GM19328 (cell line): Measurements from ENCODE around the gene BBOF1.
A peak's percentile ranks its signal among the peaks of the same experiment; 100 is the strongest.

Experiments used
- ATAC-seq: cut with Tn5 transposase; IDR thresholded peaks from one replicate; pipeline ENCODE4 v1.9.1; 2021; ENCODE audit warnings: mild to moderate bottlenecking, moderate library complexity; ENCODE audit not compliant: unreplicated experiment

The BBOF1 gene

DNA sequence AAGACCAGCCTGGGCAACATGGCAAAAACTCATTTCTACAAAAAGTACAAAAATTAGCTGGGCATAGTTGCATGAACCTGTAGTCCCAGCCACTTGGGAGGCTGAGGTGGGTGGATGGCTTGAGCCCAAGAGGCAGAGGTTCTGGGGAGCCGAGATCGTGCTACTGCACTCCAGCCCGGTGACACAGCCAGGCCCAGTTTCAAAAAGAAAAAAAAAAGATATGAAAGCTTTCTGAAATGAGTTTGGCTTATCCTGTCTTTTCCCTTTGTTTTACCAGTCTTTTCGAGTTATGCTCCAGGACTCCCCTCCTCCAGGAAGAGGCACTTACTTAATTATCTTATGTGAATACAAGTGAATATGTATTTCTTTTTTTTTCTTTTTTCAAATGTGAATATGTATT is 3.2 kb downstream of the BBOF1 start:
- no peak for ATAC-seq

- no peak for ATAC-seq
These were observed 10.0 kb downstream of the BBOF1 start for GRCh38 chr14:74029136-74029535.

GRCh38 chr14:74034572-74034971 is 15.4 kb downstream of the BBOF1 start:
- ATAC-seq, result no peak

DNA sequence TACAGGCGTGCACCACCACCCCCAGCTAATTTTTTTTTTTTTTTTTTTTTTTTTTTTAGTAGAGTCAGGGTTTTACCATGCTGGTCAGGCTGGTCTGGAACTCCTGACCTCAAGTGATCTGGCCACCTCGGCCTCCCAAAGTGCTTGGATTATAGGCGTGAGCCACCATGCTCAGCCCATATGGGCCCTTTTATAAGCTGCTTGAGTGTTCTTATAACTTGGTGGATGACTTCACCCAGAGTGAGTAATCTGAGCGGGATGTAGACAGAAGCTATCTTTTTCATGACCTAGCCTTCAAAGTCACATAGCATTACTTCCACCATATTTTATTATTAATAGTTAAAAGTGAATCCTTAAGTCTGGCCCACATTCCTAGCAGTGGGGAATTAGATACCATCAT is 16.4 kb downstream of the BBOF1 start:
- no peak for ATAC-seq

GRCh38 chr14:74038020-74038859 is 19.1 kb downstream of the BBOF1 start:
- no peak for ATAC-seq

DNA sequence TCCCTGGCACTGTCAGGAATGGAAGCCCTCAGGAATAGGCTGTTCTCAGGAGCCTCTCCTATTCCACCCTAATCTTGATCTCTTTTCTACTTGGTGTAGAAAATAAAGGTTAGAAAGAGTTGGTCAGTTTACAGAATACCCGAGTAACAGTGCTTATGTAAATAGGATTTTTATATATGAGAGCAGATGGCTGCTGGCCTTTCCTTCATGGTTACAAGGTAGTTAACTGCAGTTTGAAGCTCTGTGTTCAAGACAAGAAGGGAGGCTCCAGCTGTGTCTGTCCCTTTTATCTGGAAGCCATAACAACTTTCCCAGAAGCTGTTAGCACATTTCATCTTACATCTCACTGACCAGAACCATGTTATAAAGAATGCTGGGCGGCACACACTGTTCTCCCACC is 23.1 kb downstream of the BBOF1 start:
- no peak for ATAC-seq

GRCh38 chr14:74045522-74045921 is 26.4 kb downstream of the BBOF1 start:
- no peak for ATAC-seq

- no peak for ATAC-seq
These were observed 29.1 kb downstream of the BBOF1 start for GRCh38 chr14:74048281-74048680.

- no peak for ATAC-seq
These were observed 30.8 kb downstream of the BBOF1 start for GRCh38 chr14:74049876-74050495.

- ATAC-seq, result no peak
These were observed 43.6 kb downstream of the BBOF1 start for GRCh38 chr14:74062809-74063150.

DNA sequence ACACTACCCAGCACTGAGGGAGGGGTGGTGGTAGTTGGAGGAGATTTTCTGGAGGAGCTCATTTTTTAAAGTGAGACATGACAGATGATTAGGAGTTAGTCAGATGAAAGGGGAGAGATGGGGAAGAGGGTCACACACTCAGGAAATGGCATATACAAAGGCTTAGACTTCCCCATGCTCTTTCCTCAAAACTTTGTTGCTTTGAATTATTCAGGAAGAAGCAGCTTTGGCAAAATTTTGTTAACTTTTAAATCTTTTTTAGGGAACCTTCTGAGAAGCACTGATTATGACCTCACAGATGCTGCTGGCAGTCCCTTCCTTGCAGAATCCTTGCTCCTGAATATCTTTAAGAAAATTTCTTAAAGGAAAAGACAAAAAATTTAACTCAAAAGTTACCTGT is 45.3 kb downstream of the BBOF1 start:
- no peak for ATAC-seq

DNA sequence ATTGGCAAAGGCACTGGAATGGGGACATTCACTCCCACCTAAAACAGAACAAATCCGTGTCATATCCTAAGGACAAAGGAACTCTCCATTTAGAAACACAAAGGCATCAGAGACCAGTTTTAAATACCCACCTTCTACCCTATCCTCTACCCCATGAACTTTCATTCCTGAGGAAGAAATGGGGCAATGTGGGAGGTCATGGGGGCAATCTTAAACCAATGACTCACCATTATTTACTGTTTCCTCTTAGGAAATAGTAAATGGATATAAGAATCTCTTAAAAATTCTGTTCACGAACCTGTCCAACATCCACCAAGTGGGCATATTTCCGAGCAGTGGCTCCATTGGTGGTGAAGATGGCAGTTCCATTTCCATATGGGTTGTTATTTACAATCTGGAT is 45.7 kb downstream of the BBOF1 start:
- ATAC-seq, result no peak

DNA sequence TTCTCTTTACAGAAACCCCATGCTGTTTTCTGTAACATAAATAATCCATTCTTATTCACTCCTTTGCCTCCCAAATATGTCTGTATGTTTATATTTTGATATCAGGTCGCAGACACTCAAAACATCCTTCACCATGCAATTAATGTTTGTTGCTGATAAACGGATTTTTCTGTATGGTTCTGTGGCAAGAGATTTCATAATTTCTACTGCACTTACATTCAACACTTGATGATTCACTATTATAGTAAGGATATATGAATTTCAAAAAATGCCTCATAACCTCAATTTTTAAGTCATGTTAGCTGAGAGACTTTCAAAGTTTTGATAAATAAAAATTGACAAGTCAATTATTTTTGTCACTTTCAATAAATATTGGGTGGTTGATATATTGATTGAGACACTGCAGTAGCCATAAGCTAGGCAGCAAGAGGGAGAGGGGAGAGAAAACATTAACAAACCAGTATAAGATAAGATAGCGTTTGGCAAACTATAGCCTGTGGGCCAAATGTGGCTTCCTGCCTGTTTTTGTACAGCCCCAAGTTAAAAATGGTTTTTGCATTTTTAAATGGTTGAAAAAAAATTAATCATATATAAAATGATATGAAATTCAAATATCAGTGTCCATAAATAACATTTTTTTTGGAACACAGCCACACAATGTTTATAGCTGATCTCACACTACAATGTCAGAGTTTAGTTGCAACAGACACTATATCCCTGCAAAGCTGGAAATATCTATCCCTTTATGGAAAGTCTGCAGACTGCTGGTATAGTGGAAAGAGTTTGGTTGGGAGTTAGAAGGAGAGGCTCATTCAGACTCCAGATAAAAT is 46.8 kb downstream of the BBOF1 start:
- ATAC-seq, result no peak

- no peak for ATAC-seq
These were observed 58.3 kb downstream of the BBOF1 start for GRCh38 chr14:74077401-74077800.

- no peak for ATAC-seq
These were observed 61.8 kb downstream of the BBOF1 start for GRCh38 chr14:74080820-74081460.

DNA sequence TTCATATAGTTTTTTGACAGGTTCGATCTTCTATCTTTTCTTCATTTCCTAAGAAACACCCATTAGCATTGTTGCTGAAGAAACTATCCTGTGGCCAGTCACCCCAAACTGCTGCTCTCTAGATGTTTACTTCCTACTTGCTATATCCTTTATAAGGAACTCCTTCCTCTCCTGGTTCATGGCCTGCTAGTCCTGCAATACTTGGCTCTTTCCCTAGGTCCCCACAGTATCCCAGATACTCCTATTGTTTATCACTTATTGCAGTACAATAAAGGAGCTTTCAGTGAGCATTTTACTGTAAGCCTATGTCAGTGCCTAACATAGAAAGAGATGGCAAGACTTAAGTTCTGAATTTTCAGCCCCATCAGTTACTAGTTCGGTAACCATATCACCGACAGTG is 62.3 kb downstream of the BBOF1 start:
- ATAC-seq, result no peak

DNA sequence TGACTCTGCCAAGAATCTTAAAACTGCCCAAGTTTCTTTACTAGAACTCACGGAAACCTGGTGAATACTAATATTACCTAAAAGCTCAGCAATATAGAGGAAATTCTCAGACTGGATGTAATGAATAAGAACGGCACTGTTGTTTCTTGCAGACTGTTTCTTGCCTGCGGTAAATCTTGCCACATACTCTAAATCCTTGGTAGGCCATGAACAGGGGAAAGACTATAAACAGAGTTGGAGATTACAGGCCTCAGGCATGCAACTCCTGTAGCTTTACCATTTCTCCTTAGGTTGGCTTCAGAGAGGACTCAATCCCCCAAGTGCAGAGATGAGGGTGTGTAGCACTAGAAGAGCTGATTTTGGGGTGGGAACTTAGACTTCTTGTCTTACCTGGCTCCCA is 64.0 kb downstream of the BBOF1 start:
- no peak for ATAC-seq

DNA sequence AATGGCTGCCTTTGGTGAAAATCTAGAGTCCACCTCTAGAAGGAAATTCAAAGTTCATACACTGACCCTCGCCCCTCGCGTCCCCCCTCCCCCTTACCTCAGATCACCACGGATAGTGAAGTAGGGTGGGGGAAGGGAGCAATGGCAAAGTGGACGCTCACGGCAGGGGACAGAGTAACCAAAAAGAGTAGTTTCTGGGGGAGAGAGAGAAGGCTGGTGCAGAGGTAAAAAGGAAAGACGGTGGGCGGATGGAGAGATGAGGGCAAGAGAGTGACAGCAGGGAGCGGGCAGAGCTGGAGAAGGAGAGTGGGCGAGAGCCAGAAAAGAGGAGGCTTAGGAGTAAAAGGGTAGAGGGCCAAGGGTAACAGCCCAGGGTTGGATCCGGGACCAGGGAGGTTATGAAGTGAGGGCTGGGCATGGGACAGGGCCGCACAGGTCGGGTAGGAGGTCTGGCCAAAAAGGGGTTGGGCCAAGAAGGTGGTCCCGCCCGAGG is 64.7 kb downstream of the BBOF1 start:
- ATAC-seq, result peak; percentile 7

GRCh38 chr14:74084277-74085046 is 65.3 kb downstream of the BBOF1 start, which contains the start of the genes ALDH6A1 and LIN52:
TSS of gene ALDH6A1 (minus strand) at chr14:74084453. CDS start at chr14:74084394, 59 bp downstream.
TSS of gene LIN52 (plus strand) at chr14:74084956. CDS start at chr14:74084975, 19 bp downstream.
- peak; percentile 91 for ATAC-seq

DNA sequence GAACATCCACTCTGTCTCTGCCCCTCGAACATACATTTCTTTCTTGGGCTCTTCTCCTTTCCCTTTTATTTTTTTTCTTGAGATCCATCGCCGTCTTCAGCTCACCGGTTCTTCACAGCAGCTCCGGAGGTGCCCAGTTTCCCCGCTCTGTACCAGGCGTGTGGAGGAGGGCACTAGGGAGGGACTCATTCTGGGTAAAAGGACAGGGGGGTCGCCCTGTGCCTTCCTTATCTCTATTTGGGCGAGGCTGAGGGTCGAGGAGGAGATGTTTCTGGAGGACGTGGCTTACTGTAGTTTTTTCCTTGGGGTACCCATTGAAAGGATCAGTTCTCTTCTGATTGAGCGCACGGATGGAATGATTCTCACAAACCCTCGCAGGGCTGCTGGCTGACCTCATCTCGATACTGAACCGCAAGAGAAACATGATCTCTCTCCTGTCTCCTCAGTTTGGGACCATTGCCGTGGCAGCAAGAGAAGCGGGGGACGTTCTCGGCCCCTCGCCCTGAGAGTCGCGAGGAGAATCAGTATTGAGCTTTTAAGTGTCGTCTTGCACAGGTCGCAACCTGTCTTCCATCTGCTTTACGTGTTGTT is 66.0 kb downstream of the BBOF1 start:
- no peak for ATAC-seq
